Activated naive CD4-positive, alpha-beta T cell treated with anti-CD3 and anti-CD28 coated beads for 36 hours (primary cell): ENCODE measurements around the gene LOXL3. TPM values are rescaled to one million over a fixed set of nuclear protein-coding genes. Genes with fewer than 3 reads are reported as not detected.
"Not testable (repeated sequence)": the region's sequence is repeated elsewhere in the genome, so short reads cannot be mapped to it uniquely, and the experiment has no call there.

Source experiments
- CTCF ChIA-PET: fragments of 350-600 bp; sonication (Branson Sonifier 250); formaldehyde crosslinking; loops from one replicate; lab custom pipeline; 2021; ENCODE audit warnings: antibody characterized with exemption; lab: Charles Lee
- DNase-seq: peaks from one replicate; pipeline ENCODE4 v3.0.0-alpha.2; 2020
- H3K27ac Mint-ChIP-seq: one replicate; pipeline ENCODE4 v1.8.0; 2021; ENCODE audit warnings: mild to moderate bottlenecking, mixed read lengths
- H3K27me3 Mint-ChIP-seq: one replicate; pipeline ENCODE4 v1.8.0; 2021; ENCODE audit warnings: low read depth, mixed read lengths
- H3K36me3 Mint-ChIP-seq: one replicate; pipeline ENCODE4 v1.8.0; 2021; ENCODE audit warnings: low read depth, mixed read lengths
- H3K4me1 Mint-ChIP-seq: one replicate; pipeline ENCODE4 v1.8.0; 2021; ENCODE audit warnings: low read depth, mixed read lengths
- H3K4me3 Mint-ChIP-seq: one replicate; pipeline ENCODE4 v1.8.0; 2021; ENCODE audit warnings: mild to moderate bottlenecking, moderate library complexity, mixed read lengths
- H3K9me3 Mint-ChIP-seq: one replicate; pipeline ENCODE4 v1.8.0; 2021; ENCODE audit warnings: mixed read lengths
- intact Hi-C: fragments of 100-400 bp; cut with micrococcal nuclease; formaldehyde crosslinking; loops from one replicate; pipeline ENCODE4 v1.15.1; 2023
- total RNA-seq, 2 experiments: library from RNA; stranded (reverse); gene quantifications; one replicate each; pipeline ENCODE4 v1.2.3, GENCODE V29; 2021

The LOXL3 gene
- total RNA-seq, 2 experiments from 2014 or later: 0.35 to 0.41 TPM

DNA sequence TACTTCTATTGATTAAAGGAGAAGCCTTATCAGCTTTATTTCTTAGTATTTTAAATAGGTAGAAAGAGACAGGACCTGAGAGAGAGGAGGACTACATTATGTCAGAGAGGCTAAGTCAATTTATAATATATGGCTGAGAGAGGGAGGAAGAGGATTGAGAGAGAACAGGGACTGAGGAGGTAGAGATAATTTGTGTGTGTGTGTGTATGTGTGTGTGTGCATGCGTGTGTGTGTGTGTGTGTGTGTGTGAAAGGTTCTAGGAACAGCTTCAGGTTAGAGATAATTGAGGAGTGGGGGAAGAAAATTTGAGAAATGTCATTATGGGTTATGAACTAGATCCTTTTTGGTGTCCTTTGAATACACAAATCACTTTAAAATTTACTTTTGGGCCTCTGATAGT, 15.9 kb upstream of the LOXL3 start:
- Mint-ChIP-seq H3K27me3 (no peaks in the 10 kb centered on the region), H3K27ac (no peak overlapping the region), H3K36me3 (no peaks in the 10 kb centered on the region), H3K4me1 (peaks cover 50% of the 10 kb centered on the region), H3K4me3 (no peak overlapping the region), H3K9me3 (no peaks in the 10 kb centered on the region)
- DNase-seq: no peak
- intact Hi-C loops: loop anchor here (5.0 kb wide), 1 partner anchor 278 kb away; no protein-coding TSS in a partner anchor
- CTCF ChIA-PET: interaction anchor here (0.6 to 12.8 kb wide), 2 partner anchors 16 to 145 kb away, joined by 3 to 144 read pairs; no protein-coding TSS in a partner anchor

DNA sequence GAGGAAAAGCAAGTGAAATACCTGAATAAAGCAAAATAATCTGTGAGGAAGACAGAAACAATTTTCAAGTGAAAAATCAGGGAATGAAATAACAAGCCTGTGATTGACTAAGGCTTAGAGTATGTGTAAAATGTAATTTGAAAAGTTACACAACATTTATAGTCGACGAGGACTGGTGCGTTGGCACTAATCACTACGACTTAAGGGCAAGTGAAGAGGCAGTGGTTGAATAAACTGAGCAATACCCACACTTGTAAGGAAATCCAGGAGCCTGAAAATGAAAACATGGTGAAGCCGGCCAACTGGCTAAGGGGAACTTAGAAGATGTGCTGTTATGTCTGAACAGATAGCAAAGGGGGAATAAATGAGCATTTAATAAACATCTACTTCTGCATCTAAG, 14.1 kb upstream of the LOXL3 start:
- H3K9me3 Mint-ChIP-seq: no peaks in the 10 kb centered on the region
- no peaks in the 10 kb centered on the region for H3K36me3 Mint-ChIP-seq
- H3K27ac Mint-ChIP-seq: no peak overlapping the region
- peaks cover 38% of the 10 kb centered on the region for H3K4me1 Mint-ChIP-seq
- intact Hi-C loops: loop anchor here (5.0 kb wide), 1 partner anchor 279 kb away; no protein-coding TSS in a partner anchor
- CTCF ChIA-PET: interaction anchor here (1.0 to 12.8 kb wide), 6 partner anchors 9 to 85 kb away, joined by 3 to 144 read pairs (median 4); partner anchors contain the start of genes CCDC142 and TTC31
- no peak overlapping the region for H3K4me3 Mint-ChIP-seq
- DNase-seq: no peak
- peaks cover 5% of the 10 kb centered on the region for H3K27me3 Mint-ChIP-seq

DNA sequence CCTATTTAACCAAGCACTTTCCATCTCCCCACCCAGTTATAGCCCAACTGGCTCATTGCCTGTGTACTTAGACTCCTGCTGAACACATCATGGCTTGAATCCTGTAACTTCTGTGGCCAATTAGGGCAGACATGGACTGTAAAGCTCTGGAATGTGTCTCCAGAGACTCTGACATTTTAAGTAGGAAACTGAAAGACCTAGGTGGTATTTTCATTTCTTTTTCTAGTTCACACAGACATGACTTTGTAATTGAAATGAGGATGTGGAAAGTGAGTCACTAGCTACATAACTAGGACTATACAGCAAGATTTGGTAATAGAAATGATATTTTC, 13.0 kb upstream of the LOXL3 start:
- H3K4me1 Mint-ChIP-seq: peaks cover 35% of the 10 kb centered on the region
- DNase-seq: no peak
- intact Hi-C loops: loop anchor here (1.0 to 5.0 kb wide), 4 partner anchors 8 to 281 kb away; partner anchors contain the start of gene DOK1
- H3K27ac Mint-ChIP-seq: peak overlapping the region; percentile 87
- H3K9me3 Mint-ChIP-seq: no peaks in the 10 kb centered on the region
- CTCF ChIA-PET: interaction anchor here (0.9 to 12.8 kb wide), 7 partner anchors 10 to 84 kb away, joined by 3 to 144 read pairs (median 5); partner anchors contain the start of genes CCDC142 and TTC31
- H3K27me3 Mint-ChIP-seq: peaks cover 11% of the 10 kb centered on the region
- H3K4me3 Mint-ChIP-seq: peak overlapping the region; percentile 31
- H3K36me3 Mint-ChIP-seq: no peaks in the 10 kb centered on the region

- peaks cover 35% of the 10 kb centered on the region for H3K4me1 Mint-ChIP-seq
- H3K4me3 Mint-ChIP-seq: peak overlapping the region; percentile 31
- no peaks in the 10 kb centered on the region for H3K9me3 Mint-ChIP-seq
- peak; percentile 42 for DNase-seq
- peak overlapping the region; percentile 87 for H3K27ac Mint-ChIP-seq
- intact Hi-C loops: loop anchor here (1.0 to 5.0 kb wide), 4 partner anchors 8 to 281 kb away; partner anchors contain the start of gene DOK1
- CTCF ChIA-PET: interaction anchor here (0.9 to 12.8 kb wide), 7 partner anchors 10 to 83 kb away, joined by 3 to 144 read pairs (median 5); partner anchors contain the start of genes CCDC142 and TTC31
- no peaks in the 10 kb centered on the region for H3K36me3 Mint-ChIP-seq
- H3K27me3 Mint-ChIP-seq: peaks cover 12% of the 10 kb centered on the region
Observed at GRCh38 chr2:74566076-74566753, 12.5 kb upstream of the LOXL3 start.

DNA sequence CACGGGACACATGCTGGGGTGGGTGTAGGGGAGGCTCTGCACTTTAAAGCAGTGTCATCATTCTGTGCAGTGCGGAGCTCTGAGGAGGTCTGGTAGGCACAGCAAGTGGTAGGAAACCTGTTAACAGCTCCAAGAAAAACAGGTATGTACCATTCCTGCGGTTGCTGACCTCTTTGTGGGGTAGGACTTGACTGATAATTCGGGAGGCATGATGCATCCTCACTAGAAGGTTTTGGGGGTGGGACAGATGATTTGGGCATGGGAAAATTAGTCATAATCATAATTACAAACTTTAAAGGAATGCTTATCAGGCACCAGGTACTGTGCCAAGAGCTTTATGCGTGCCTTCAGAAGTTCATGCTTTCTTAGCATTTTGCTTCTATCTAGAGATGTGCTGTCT, 10.5 kb upstream of the LOXL3 start:
- no peaks in the 10 kb centered on the region for H3K9me3 Mint-ChIP-seq
- H3K4me1 Mint-ChIP-seq: peaks cover 32% of the 10 kb centered on the region
- CTCF ChIA-PET: no interaction called here
- H3K27me3 Mint-ChIP-seq: peaks cover 18% of the 10 kb centered on the region
- H3K36me3 Mint-ChIP-seq: no peaks in the 10 kb centered on the region
- no peak overlapping the region for H3K27ac Mint-ChIP-seq
- H3K4me3 Mint-ChIP-seq: no peak overlapping the region
- no peak for DNase-seq
- intact Hi-C loops: no loop called here

DNA sequence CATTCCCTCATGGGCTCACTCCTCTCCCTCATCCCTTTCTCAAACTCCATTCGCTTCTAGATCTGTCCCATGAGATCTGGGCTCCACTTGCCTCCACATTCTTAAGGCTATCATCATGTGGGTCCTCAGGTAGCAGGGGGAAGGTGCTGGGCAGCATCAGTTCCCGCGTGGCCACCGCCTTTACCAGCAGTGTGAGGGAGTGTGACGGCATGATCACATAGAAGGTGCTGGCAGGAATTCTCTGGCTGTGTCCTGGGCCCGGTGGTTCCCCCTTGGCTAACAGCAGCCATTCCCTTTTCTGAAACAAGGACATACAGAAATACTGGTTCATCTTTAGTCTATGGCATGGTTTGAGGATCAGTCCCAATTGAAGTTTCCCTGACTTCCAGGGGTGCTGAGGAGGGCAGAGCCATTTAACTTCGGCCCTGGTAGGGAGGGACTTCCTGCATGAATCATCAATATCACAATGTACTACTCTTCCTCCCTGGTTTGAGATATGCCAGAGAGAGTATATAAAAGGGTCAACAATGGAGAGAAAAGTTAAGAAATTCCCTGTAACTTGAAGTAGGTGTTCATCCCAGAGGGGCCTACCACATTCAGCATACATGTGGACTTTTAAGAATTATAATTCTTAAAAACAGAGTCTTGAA, 8.5 kb upstream of the LOXL3 start:
- CTCF ChIA-PET: no interaction called here
- Mint-ChIP-seq H3K27ac (no peak overlapping the region), H3K36me3 (no peaks in the 10 kb centered on the region), H3K9me3 (no peaks in the 10 kb centered on the region), H3K4me1 (peaks cover 21% of the 10 kb centered on the region), H3K27me3 (peaks cover 18% of the 10 kb centered on the region), H3K4me3 (no peak overlapping the region)
- no peak for DNase-seq
- intact Hi-C loops: no loop called here

- H3K36me3 Mint-ChIP-seq, DNase-seq, H3K27ac Mint-ChIP-seq, H3K4me3 Mint-ChIP-seq, intact Hi-C loops, H3K9me3 Mint-ChIP-seq, CTCF ChIA-PET: not testable (repeated sequence)
- peaks cover 12% of the 10 kb centered on the region for H3K4me1 Mint-ChIP-seq
- H3K27me3 Mint-ChIP-seq: peaks cover 18% of the 10 kb centered on the region
Observed at GRCh38 chr2:74561022-74561421, 7.3 kb upstream of the LOXL3 start.

DNA sequence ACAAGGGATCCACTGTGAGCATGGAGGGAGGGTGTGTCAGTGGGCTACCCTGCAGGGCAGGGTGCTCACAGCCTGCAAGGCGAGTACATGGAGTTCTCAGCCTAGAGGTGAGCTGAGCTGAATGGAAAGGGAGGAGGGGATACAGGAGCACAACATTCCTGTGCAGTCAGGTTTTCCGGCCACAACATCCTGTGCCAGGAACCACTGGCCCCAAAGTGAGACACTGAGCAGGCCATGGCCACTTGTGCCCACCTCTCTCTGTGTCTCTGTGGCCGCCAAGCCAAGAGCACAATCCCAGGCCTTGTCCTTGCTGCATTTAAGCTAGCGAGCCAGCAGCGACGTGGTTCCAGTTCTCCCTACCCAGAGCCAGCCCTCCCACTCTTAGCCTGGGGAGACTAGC, 6.8 kb upstream of the LOXL3 start:
- Mint-ChIP-seq H3K27ac (no peak overlapping the region), H3K9me3 (no peaks in the 10 kb centered on the region), H3K36me3 (peaks cover 4% of the 10 kb centered on the region), H3K4me3 (no peak overlapping the region), H3K4me1 (peaks cover 8% of the 10 kb centered on the region), H3K27me3 (peaks cover 18% of the 10 kb centered on the region)
- intact Hi-C loops: no loop called here
- CTCF ChIA-PET: interaction anchor here (1.2 kb wide), 1 partner anchor 28 kb away, joined by 3 read pairs; no protein-coding TSS in a partner anchor
- DNase-seq: no peak

- Mint-ChIP-seq H3K27ac (no peak overlapping the region), H3K4me3 (no peak overlapping the region), H3K36me3 (peaks cover 4% of the 10 kb centered on the region), H3K9me3 (no peaks in the 10 kb centered on the region), H3K27me3 (peaks cover 18% of the 10 kb centered on the region), H3K4me1 (peaks cover 8% of the 10 kb centered on the region)
- DNase-seq: no peak
- CTCF ChIA-PET: interaction anchor here (1.2 kb wide), 1 partner anchor 29 kb away, joined by 3 read pairs; no protein-coding TSS in a partner anchor
- intact Hi-C loops: no loop called here
Observed at GRCh38 chr2:74559912-74560311, 6.2 kb upstream of the LOXL3 start.

- Mint-ChIP-seq H3K27ac (no peak overlapping the region), H3K4me1 (peaks cover 8% of the 10 kb centered on the region), H3K4me3 (no peak overlapping the region), H3K27me3 (peaks cover 13% of the 10 kb centered on the region), H3K36me3 (peaks cover 4% of the 10 kb centered on the region), H3K9me3 (no peaks in the 10 kb centered on the region)
- intact Hi-C loops: no loop called here
- CTCF ChIA-PET: interaction anchor here (0.6 to 1.6 kb wide), 4 partner anchors 16 to 83 kb away, joined by 3 to 6 read pairs (median 4); no protein-coding TSS in a partner anchor
- no peak for DNase-seq
Observed at GRCh38 chr2:74558284-74559230, 4.8 kb upstream of the LOXL3 start.

DNA sequence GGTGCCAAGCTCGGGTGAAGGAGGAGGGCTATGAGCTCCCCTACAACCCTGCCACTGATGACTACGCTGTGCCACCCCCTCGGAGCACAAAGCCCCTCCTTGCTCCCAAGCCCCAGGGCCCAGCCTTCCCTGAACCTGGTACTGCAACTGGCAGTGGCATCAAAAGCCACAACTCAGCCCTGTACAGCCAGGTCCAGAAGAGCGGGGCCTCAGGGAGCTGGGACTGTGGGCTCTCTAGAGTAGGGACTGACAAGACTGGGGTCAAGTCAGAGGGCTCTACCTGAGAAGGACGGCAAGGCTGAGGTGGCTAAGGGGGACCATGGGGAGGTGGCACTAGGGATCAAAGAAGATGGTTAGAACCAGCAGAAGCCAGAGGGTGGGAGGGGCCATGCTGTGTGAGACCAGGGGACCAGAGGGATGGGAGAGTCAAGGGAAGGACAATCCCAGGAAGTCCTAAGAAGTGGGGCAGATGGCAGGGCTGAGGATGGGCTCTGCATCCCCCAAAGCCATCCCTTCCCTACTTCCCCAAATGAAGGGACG, 3.2 kb upstream of the LOXL3 start:
- Mint-ChIP-seq H3K4me1 (peaks cover 8% of the 10 kb centered on the region), H3K9me3 (no peaks in the 10 kb centered on the region), H3K27ac (no peak overlapping the region), H3K4me3 (no peak overlapping the region), H3K27me3 (peaks cover 10% of the 10 kb centered on the region), H3K36me3 (peaks cover 4% of the 10 kb centered on the region)
- CTCF ChIA-PET: interaction anchor here (0.8 to 1.6 kb wide), 5 partner anchors 11 to 73 kb away, joined by 3 to 6 read pairs (median 3); no protein-coding TSS in a partner anchor
- intact Hi-C loops: no loop called here
- no peak for DNase-seq
